Measurements from ENCODE around the gene MARVELD2. TPM values are rescaled to one million over a fixed set of nuclear protein-coding genes. Genes with fewer than 3 reads are reported as not detected.

The MARVELD2 gene
- total RNA-seq, 1 donor from 2014 or later = 1.6 TPM

- CTCF ChIA-PET = no interaction called here
- H3K9me3 Mint-ChIP-seq = no peaks in the 10 kb centered on the region
Observed at GRCh38 chr5:69491838-69492390, 77.0 kb downstream of the MARVELD2 start.

DNA sequence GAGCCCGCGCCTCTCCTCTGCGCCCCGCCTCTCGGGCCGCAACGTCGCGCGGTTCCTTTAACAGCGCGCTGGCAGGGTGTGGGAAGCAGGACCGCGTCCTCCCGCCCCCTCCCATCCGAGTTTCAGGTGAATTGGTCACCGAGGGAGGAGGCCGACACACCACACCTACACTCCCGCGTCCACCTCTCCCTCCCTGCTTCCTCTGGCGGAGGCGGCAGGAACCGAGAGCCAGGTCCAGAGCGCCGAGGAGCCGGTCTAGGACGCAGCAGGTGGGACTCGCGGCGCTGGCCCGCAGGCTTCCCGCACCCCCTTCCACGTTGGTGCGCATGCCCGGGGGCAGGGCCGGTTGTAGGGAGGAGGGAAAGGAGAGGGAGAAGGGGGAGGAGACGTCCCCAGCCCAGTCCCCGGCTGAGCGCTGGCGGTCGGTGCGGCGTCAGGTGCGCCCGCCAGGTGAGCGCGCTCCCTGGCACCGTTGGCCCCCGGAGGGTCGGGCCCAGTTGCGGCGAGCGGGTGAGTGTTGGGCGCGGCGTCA lies 77.5 kb downstream of the MARVELD2 start, which contains the start of gene OCLN:
TSS of gene OCLN (plus strand) at position 400 of the 532 bp plus-strand sequence. CDS start 11,455 bp downstream, outside the sequence.
- POLR2A ChIA-PET = no interaction called here
- H3K4me1 Mint-ChIP-seq = peaks cover 20% of the 10 kb centered on the region
- no peak within 1 kb of the TSS for H3K27ac Mint-ChIP-seq
- DNase-seq (peak; percentile 19), ATAC-seq (ENCODE audit: low read depth) (peak; percentile 10)
- no peaks in the 10 kb centered on the region for H3K36me3 Mint-ChIP-seq (ENCODE audit: low read depth)
- H3K9me3 Mint-ChIP-seq = no peaks in the 10 kb centered on the region
- H3K4me3 Mint-ChIP-seq = peak within 1 kb of the TSS; percentile 79
- TF ChIP-seq, protein P1, sequence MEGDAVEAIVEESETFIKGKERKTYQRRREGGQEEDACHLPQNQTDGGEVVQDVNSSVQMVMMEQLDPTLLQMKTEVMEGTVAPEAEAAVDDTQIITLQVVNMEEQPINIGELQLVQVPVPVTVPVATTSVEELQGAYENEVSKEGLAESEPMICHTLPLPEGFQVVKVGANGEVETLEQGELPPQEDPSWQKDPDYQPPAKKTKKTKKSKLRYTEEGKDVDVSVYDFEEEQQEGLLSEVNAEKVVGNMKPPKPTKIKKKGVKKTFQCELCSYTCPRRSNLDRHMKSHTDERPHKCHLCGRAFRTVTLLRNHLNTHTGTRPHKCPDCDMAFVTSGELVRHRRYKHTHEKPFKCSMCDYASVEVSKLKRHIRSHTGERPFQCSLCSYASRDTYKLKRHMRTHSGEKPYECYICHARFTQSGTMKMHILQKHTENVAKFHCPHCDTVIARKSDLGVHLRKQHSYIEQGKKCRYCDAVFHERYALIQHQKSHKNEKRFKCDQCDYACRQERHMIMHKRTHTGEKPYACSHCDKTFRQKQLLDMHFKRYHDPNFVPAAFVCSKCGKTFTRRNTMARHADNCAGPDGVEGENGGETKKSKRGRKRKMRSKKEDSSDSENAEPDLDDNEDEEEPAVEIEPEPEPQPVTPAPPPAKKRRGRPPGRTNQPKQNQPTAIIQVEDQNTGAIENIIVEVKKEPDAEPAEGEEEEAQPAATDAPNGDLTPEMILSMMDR (IDR thresholded peaks at IDR 0.05) = no peak
- CTCF ChIA-PET = no interaction called here
- H3K27me3 Mint-ChIP-seq = peaks cover 48% of the 10 kb centered on the region
- intact Hi-C loops (cut with micrococcal nuclease) = no loop called here

More at GRCh38 chr5:69491838-69492390, 77.0 kb downstream of the MARVELD2 start:
- TF ChIP-seq, protein P1 (IDR thresholded peaks at IDR 0.05) = no peak
- peaks cover 46% of the 10 kb centered on the region for H3K27me3 Mint-ChIP-seq
- peaks cover 20% of the 10 kb centered on the region for H3K4me1 Mint-ChIP-seq
- no peak for ATAC-seq (ENCODE audit: low read depth)
- intact Hi-C loops (cut with micrococcal nuclease) = no loop called here
- POLR2A ChIA-PET = no interaction called here
- no peak for DNase-seq
- H3K4me3 Mint-ChIP-seq = peak overlapping the region; percentile 39
- no peak overlapping the region for H3K27ac Mint-ChIP-seq
- H3K36me3 Mint-ChIP-seq (ENCODE audit: low read depth) = no peaks in the 10 kb centered on the region

DNA sequence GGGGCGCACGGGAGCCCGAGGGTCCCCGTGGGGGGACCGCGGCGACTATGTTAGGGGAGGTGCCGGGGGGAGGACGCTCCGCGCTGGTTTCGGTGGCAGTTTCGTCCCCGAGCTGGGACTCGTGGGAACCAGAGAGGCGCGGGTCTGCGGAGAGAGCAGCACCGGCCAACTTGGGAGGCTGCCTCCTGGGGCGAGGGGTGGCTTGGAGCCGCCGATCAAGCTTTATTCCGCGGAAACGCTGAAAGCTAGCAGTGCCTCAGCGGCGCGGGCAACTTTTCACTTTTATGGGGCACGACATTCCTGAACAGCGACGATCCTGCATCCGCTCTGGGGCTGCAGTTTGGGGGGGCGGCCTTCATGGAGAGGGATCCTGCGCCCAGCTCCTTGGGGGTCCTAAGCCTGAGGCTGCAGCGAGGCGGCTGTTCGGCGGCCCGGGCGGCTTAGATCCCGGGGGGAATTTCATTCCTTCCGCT lies 78.0 kb downstream of the MARVELD2 start:
- TF ChIP-seq, protein P1 (IDR thresholded peaks at IDR 0.05) = no peak
- Mint-ChIP-seq H3K36me3 (ENCODE audit: low read depth) (no peaks in the 10 kb centered on the region), H3K27ac (no peak overlapping the region), H3K27me3 (peaks cover 48% of the 10 kb centered on the region), H3K9me3 (no peaks in the 10 kb centered on the region), H3K4me1 (peaks cover 20% of the 10 kb centered on the region), H3K4me3 (peak overlapping the region; percentile 79)
- ChIA-PET POLR2A (no interaction called here), CTCF (no interaction called here)
- intact Hi-C loops (cut with micrococcal nuclease) = no loop called here
- peak; percentile 34 for ATAC-seq (ENCODE audit: low read depth)
- no peak for DNase-seq

DNA sequence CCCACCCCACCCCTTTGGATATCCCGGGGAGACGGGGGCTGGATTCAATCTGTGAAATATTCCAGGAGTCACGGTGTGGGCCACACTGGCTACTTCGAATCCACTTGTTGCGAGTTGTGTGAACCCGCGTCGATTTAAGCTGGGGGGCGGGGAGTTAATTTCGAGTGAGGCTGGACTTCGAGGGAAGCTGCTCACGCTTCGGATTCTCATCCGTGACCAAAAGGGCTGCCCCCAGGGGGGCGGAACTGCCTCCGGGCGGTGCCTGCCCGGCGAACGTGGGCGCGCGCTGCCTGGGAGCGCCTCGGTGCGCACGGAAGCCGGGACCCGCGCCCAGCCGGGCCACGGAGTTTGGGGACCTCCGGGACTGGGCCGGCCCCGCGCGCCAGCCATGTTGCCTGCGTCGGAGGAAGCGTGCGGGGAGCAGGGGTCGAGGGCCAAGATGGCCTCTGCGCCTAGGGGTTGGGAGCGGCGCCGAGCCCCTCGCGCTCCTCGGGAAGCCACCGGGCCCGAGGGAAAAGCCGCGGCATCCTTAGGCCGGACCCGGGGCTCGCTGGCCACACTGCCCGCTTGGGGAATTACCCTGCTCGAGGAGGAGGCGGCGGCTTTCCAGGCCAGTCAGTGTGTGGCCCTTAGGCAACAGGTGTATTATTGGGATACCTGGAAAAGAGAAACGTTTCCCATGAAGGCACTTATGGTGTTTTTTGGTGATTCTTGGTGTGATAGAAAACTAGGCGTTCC lies 78.6 kb downstream of the MARVELD2 start:
- Mint-ChIP-seq H3K4me1 (peaks cover 20% of the 10 kb centered on the region), H3K27me3 (peaks cover 50% of the 10 kb centered on the region), H3K27ac (no peak overlapping the region), H3K4me3 (peak overlapping the region; percentile 79), H3K36me3 (ENCODE audit: low read depth) (no peaks in the 10 kb centered on the region), H3K9me3 (no peaks in the 10 kb centered on the region)
- POLR2A ChIA-PET = no interaction called here
- intact Hi-C loops (cut with micrococcal nuclease) = no loop called here
- peak; percentile 28 for ATAC-seq (ENCODE audit: low read depth)
- CTCF ChIA-PET = no interaction called here
- DNase-seq = peak; percentile 15
- TF ChIP-seq, protein P1 (IDR thresholded peaks at IDR 0.05) = no peak

Other genes starting within 250 kb of the MARVELD2 start
- gene CCNB1, start 248.0 kb upstream of the MARVELD2 start, total RNA-seq = 10.6 and 12.7 TPM in 2 replicates
- gene CENPH, start 225.5 kb upstream of the MARVELD2 start, total RNA-seq = 13.0 and 13.5 TPM in 2 replicates
- gene CDK7, start 180.2 kb upstream of the MARVELD2 start, total RNA-seq = 27.1 and 33.5 TPM in 2 replicates
- gene CCDC125, start 82.3 kb upstream of the MARVELD2 start, total RNA-seq = 7.9 and 8.1 TPM in 2 replicates
- gene AK6, start 45.6 kb upstream of the MARVELD2 start, total RNA-seq = 38.6 and 39.3 TPM in 2 replicates
- gene TAF9, start 45.6 kb upstream of the MARVELD2 start, total RNA-seq = 44.7 and 45.4 TPM in 2 replicates
- gene RAD17, start 45.3 kb upstream of the MARVELD2 start, total RNA-seq = 25.9 and 30.6 TPM in 2 replicates
- 1.9 and 2.2 TPM in 2 replicates for gene OCLN, start 77.7 kb downstream of the MARVELD2 start, total RNA-seq
- 41.4 and 52.0 TPM in 2 replicates for gene GTF2H2C, start 145.1 kb downstream of the MARVELD2 start, total RNA-seq